HG02870 (cell line): ENCODE data around the gene ZNF383.
"Not testable (repeated sequence)": the region's sequence is repeated elsewhere in the genome, so short reads cannot be mapped to it uniquely, and the experiment has no call there.

Experiments used
- ATAC-seq: cut with Tn5 transposase; IDR thresholded peaks from one replicate; pipeline ENCODE4 v1.9.1; 2021; ENCODE audit warnings: mild to moderate bottlenecking, moderate library complexity; ENCODE audit not compliant: unreplicated experiment

Gene ZNF383

DNA sequence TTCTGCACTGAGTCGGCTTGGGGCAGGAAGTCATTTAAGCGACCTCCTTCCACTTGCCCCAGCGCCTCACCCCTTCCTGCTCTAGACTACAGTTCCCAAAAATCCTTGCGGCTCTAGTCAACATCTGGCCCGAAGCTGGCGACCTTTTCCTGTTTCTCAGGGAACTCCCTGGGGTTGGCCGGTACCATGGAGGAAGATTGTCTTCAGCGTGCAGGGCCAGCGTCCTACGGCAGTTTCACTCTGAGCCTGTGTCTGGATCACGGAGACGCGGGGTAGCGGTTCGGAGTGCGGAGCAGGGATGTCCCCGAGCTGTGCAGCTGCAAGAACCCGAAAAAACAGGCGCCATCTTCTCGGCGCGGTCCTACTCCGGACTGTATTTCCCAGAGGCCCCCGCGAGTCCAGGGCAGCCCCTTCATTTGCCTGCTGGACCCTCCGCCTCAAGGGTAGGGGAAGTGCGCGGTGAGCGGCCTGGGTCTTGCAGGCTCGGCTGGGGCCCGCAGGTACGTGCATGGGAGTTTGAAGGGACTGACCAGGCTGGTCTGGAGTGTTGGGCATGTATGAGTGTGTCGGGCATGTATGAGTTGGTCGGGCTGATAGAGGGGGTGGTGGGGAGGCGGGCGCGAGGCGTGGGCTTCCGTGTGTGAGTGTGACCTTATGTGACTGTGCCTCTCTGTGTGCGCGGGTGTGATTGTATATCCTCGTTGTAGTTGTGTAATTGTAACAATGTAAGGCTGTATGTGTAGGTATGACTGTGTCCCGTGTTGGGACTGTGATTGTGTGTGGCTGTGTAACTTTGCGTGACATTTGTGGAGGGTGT, at the start of gene ZNF383:
TSS of gene ZNF383 (plus strand) at position 440 of the 817 bp plus-strand sequence. CDS start 12,240 bp downstream, outside the sequence.
- peak; percentile 84 for ATAC-seq

DNA sequence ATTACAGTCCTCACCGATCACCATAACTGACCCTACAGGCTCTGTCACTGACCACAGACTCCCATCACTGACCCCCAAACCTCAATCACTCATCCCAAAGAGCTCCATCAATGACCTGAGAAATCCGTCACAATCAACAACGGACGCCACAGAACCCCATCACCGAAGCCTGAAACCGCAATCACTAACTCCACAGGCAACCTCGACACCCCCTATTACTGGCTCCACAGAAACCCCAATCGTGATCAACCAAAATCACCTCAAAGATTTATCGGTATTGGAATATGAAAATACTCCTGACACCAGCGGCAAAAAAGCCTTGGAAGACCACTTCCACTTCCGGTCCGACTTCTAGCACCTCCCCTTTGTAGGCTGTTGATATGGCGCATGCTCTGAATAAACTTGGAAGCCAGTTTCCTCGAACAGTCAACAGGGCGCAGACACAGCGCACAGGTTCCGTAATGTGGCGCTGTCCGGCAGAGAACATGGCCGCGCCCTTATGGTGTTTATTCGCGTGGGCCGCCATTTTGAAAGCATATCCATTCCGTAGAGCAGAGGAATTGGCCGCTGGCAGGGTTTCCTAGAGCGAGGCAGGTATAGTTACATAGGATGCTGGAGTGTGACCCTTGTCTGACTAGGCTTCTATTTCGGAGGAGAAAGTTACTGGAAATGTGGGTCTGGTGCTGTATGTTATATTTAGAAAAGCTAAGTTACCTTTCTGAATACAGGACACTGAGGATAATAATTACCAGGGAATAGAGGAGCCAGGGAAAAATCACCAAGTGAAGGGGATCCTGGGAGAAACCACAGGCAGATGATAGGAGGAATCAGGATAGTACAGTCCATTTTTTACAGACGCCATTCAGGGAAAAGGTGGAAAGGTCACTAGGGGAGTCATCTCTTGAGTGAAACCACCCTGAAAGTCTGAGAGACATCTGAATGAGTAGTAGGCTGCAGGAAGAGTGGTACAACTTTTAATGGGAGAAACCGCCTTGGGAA, 45.3 kb upstream of the ZNF383 start, which contains the start of gene ZNF585A:
TSS of gene ZNF585A (minus strand) at position 328 of the 999 bp plus-strand sequence. CDS start 2,785 bp downstream, outside the sequence.
- peak; percentile 94 for ATAC-seq

DNA sequence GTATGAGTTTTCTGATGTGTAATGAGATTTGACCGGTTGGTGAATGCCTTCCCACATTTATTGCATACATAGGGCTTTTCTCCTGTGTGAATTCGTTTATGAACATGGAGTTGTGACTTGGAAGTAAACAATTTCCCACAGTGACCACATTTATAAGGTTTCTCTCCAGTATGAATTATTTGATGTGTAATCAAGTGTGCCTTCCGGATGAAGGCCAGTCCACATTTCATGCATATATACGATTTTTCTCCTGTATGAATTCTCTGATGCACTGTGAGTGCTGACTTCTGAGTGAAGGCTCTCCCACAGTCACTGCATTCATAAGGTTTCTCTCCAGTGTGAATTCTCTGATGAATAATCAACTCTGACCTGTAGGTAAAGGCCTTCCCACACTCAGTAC, 31.9 kb upstream of the ZNF383 start:
- ATAC-seq: not testable (repeated sequence)

DNA sequence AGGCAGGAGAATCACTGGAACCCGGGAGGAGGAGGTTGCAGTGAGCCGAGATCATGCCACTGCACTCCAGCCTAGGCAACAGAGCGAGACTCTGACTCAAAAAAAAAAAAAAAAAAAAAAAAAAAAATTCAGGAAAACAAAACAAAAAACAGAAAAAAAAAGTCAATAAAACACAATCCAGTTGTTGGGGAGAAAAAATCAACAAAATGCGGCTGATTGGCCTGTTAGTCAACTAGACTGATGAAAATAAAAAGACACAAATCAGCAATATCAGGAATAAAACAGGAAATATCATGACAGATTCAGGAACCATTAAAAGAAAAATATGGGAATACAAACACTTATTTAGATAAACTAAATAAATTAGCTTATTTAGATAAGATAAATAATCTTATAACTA, 22.8 kb upstream of the ZNF383 start:
- ATAC-seq: not testable (repeated sequence)

DNA sequence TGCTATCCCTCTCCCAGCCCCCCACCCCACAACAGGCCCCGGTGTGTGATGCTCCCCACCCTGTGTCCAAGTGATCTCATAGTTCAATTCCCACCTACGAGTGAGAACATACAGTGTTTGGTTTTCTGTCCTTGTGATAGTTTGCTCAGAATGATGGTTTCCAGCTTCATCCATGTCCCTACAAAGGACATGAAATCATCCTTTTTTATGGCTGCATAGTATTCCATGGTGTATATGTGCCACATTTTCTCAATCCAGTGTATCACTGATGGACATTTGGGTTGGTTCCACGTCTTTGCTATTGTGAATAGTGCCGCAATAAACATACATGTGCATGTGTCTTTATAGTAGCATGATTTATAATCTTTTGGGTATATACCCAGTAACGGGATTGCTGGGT, 20.9 kb upstream of the ZNF383 start:
- ATAC-seq: not testable (repeated sequence)

DNA sequence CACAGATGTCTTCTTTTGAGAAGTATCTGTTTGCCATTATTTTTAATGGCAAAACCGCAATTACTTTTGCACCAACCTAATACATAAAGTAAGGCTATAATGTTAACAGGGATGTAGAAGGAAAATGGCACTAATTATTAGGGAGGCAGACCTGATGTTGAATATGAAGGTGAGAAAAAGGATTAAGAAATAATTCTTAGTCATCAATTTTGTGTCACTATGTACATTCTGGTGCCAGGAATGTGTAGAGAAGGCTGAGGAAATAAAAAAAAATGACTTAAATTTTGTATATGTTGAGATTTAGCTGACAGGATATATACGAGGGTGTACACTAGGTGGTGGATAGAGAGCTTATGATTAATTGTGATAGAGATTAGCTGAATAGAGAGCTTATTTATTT, 20.2 kb upstream of the ZNF383 start:
- no peak for ATAC-seq

DNA sequence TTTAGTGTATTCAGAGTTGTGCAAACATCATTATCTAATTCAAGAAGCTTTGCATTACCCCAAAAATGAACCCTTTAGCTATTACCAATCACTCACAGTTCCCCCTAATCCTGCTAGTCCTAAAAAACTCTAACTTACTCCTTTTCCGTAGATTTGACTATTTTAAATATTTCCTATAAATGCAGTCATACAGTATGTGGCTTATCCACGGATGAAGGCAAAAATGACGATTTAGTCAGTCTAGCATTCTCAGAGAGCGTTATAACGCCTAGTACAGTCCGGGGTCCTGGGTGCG, 587 bp upstream of the ZNF383 start:
- ATAC-seq: no peak

DNA sequence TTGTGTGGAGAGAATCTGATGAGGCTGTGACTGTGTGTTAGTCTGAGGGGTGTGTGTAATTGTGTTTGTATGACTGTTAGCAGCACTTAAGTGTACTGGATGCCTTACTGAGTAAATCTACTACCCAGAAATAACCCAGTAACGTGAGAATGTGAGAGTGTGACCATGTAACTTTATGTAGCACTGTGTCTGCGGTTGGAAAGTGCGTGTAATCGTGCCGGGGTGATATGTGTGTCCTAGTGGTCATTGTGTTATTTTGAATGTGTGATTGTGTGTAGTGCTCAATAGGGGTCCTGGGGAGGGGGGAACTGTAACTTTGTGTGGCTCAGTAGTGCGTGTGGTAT, 550 bp downstream of the ZNF383 start:
- no peak for ATAC-seq

DNA sequence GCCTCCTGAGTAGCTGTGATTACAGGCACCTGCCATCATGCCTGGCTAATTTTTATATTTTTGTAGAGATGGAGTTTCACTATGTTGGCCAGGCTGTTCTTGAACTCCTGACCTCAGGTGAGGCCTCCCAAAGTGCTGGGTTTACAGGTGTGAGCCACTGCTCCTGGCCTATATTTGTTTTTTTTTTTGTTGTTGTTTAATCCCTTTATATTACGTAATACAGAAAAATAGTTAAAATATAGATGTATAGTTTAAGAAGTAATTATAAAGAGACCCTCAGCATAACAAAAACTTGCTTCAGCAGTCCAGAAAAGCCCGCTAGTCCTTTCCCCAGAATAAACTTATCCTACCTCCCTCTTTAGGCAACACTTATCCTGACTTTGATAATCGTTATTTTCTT, 2.4 kb downstream of the ZNF383 start:
- no peak for ATAC-seq

DNA sequence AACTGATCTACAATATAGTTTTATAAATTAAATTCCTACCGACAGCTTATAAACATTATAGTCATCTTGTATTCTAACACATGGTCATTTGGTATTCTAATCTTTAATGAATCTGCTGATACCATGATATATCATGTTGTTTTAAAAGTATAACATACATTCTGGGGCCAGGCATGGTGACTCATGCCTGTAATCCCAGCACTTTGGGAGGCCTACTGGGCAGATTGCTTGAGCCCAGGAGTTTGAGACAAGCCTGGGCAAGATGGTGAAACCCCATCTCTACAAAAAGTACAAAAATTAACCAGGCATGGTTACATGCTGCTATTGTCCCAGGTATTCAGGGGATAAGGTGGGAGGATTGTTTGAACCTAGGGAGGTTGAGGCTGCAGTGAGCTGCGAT, 3.1 kb downstream of the ZNF383 start:
- no peak for ATAC-seq

DNA sequence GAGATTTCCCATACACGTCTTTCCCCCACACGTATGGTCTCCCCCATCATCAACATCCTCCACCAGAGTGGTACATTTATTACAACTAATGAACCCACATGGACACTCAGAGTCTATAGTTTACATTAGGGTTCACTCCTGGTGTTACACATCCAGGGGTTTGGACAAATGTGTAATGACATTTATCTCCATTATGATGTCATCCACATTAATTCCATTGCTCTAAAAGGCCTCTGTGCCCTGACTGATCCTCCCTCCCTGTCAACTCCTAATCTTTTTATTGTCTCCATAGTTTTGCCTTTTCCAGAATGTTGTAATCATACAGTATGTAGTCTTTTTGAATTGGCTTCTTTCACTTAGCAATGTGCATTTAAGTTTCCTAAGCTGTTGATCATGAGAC, 8.2 kb downstream of the ZNF383 start:
- ATAC-seq: no peak

DNA sequence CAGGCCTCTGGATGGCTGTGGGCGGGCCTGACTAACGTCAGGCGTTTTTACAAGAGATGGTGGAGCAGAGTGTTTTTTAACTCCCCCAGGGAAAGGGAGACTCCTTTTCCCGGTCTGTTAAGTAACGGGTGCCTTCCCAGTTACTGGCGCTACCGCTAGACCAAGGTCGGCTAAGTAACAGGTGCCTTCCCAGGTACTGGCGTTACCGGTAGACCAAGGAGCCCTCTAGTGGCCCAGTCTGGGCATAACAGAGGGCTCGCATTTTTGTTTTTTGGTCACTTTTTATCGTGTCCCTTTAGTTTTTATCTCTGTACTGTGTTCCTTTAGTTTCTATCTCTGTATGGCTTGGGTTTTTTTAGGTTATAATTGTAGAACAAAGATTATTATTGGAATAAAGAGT, 10.0 kb downstream of the ZNF383 start:
- no peak for ATAC-seq

DNA sequence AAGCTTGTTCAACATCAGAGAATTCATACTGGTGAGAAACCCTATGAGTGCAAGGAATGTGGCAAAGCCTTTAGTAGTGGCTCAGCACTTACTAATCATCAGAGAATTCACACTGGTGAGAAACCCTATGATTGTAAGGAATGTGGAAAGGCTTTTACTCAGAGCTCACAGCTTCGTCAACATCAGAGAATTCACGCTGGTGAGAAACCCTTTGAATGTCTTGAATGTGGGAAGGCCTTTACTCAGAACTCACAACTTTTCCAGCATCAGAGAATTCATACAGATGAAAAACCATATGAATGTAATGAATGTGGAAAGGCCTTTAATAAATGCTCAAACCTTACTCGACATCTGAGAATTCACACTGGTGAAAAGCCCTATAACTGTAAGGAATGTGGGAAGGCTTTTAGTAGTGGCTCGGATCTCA, 25.2 kb downstream of the ZNF383 start:
- no peak for ATAC-seq

DNA sequence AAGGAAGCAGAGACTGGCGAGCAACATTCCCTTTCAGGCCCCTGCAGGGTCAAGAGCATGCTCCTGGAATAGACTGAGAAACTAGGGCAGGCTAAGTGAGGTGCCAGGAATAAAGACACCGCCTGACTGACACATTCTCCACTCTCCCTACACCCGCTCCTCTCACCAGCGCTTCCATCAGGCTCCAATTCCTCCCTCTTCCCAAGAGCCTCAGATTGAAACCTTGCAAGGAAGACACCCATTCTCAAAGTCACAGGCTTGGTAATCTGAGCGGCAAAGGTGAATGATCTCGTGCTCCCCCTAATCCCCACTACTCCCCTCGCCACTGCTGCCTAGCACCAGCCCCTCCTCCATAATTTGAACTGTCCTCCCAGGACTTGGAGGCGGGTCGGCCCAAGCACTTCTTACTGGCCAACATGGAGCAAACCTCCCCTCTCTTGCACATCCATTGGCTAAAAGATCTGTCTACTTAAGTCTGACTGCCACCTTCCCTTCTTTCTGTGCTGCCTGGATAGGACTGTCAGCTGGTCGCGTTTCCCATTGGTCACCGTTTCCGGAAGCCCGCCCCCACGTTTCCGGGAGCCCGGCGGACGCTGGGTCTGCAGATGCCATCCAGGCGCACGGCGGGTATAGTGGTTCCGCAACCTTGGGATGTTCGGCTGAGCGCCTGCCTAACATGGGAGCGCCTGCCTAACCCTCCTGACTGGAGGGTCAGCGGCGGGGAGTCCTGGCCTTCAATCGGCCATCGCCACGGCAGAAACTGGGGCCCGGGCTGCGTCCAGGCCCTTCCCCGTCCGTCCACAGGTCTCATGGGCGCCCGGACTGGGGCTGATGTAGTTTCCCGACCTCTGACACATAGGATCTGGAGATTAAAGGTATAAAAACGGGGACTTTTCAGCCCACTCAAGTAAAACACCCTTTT, 33.6 kb downstream of the ZNF383 start:
- no peak for ATAC-seq

DNA sequence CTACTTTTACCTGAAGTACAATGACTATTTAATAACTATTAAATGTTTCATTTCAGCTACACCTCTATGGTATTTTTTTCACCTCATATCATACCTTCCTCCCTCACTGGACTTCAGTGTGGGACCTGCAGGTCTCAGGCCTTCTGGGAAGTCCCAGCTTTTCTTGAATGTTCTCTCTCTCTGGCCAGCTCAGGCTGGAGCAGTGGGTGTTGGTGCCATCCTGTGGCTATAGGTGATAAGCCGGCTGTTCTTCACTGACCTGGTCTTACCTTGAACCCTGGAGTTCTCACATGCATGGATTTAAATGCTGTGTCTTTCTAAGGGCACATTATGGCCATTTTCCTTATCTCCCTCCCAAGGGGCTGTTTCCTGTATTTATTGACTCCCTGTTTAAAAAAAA, 45.0 kb downstream of the ZNF383 start:
- not testable (repeated sequence) for ATAC-seq

DNA sequence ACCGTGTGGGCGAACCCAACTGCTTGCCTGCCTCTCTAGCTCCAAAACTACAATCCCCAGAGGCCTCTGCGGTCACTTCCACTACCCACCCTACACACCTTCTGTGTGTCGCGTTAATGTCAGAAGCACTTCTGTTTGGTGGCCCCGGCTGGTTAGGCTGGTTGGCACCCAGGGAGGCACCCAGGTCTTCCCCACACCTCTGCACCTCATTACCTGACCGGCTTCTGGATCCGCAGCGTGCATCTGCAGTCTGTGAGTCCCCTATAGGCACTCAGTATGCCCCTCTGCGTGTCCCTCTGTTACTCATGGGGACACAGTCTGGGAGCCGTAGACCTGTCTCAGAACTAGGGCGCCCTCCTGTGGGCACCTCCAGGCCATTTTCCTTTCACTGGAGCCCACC, 49.0 kb downstream of the ZNF383 start:
- not testable (repeated sequence) for ATAC-seq

DNA sequence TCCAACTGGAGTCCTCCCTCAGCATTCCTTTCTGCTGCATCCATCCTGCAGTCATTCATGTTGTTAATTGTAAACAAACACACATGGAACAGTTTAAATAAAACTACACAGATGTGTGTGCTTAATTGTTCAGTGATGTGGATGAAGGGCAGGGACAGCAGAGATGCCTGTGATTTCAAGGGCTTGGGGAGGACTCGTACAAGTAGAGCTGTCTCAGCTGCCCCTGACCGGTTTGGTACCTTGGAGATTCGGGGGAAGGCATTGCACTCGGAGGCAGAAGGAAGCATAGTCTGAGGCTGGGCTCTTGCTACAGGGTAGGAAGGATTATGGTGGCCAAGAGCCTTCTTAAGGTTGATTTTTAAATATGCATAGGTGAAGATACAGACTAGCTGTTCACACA, 49.7 kb downstream of the ZNF383 start:
- not testable (repeated sequence) for ATAC-seq

DNA sequence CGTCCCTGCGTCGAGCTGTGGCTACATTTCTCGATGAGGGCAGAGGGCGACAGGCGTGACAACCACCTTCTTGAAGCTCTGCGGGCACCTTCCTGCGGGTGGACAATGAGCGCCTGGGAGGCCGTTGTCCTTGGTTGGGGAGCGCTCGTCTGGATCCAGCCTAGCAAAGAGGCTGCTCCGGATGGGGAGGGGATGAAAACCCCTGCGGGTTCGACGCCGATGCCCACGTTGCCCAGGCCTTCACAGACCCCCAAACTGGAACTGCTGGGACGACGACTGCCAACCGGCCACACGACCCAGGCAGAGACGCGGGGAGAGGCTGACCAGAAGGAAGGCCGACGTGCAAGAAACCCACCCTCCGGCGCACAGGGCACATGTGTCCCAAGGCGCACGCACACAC, 62.6 kb downstream of the ZNF383 start:
- ATAC-seq: not testable (repeated sequence)

DNA sequence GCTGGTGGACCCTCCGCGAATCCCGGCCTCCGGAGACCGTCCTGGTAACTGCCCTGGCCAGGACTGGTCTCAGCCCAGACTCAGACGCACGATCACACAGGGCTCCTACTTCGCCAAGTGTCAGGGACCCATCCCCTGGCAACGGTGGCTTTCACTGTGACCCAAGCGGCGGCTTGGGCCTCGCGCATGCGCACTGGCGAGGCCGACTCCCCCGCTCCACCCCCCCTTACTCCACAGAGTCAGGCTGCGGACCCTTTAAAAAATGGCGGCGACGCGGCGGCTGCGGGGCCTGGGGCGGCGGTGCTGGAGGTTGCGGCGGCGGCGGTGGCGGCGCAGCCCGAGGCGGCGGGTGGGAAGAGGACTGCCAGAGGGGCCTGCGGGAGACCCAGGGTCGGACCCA, 66.0 kb downstream of the ZNF383 start:
- ATAC-seq: not testable (repeated sequence)

DNA sequence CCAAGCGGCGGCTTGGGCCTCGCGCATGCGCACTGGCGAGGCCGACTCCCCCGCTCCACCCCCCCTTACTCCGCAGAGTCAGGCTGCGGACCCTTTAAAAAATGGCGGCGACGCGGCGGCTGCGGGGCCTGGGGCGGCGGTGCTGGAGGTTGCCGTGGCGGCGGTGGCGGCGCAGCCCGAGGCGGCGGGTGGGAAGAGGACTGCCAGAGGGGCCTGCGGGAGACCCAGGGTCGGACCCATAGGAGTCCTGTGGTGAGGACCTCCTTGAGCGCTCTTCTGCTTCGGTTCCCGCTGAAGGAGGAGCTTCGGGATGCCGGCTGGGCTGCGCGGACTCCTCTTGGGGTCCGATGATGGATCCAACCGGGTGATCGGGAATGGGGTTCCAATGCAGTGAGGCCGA, 71.2 kb downstream of the ZNF383 start:
- ATAC-seq: not testable (repeated sequence)
